Spinal cord (tissue), 10 donors: ENCODE results near the gene AUH. TPM values are rescaled to one million over a fixed set of nuclear protein-coding genes. Genes with fewer than 3 reads are reported as not detected.
"Not testable (repeated sequence)": the region's sequence is repeated elsewhere in the genome, so short reads cannot be mapped to it uniquely, and the experiment has no call there.

ENCODE experiments used
- DNase-seq, 6 donors: peaks; one replicate each; pipeline versions ENCODE4 v3.0.0 to v3.0.0-alpha.2; 2013 to 2015; ENCODE audit warnings: low spot score in 6 of 6, low read depth in 4 of 6
- H3K27ac ChIP-seq: one replicate; pipeline ENCODE4 v1.5.1; 2013; ENCODE audit warnings: low read depth, low read length, control low read depth
- H3K27me3 ChIP-seq: one replicate; pipeline ENCODE4 v1.6.1; 2013; ENCODE audit warnings: low read length; ENCODE audit not compliant: control insufficient read depth, insufficient read depth
- H3K36me3 ChIP-seq: one replicate; pipeline ENCODE4 v1.6.1; 2013; ENCODE audit warnings: low read length; ENCODE audit not compliant: control insufficient read depth, insufficient read depth
- H3K4me1 ChIP-seq: one replicate; pipeline ENCODE4 v1.6.1; 2013; ENCODE audit warnings: low read length; ENCODE audit not compliant: control insufficient read depth, insufficient read depth
- H3K4me3 ChIP-seq: one replicate; pipeline ENCODE4 v1.5.1; 2013; ENCODE audit warnings: low read depth, low read length, control low read depth
- H3K9me3 ChIP-seq: one replicate; pipeline ENCODE4 v1.6.1; 2013; ENCODE audit warnings: low read length; ENCODE audit not compliant: control insufficient read depth, insufficient read depth
- WGBS: methylation state at CpG from one replicate; pipeline ENCODE4 v1.1.5; 2013; ENCODE audit warnings: missing lambda C conversion rate; ENCODE audit not compliant: insufficient coverage; 5-methylcytosine and 5-hydroxymethylcytosine counted together
- polyA plus RNA-seq, 2 donors: library from polyadenylated mRNA; unstranded; fragments of 120-200 nt; gene quantifications; one replicate each; pipeline ENCODE4 v1.2.1, GENCODE V29; 2013; ENCODE audit not compliant: insufficient read length in 2 of 2
- total RNA-seq, 2 donors: library from RNA; depleted of rRNA in 1 of 2; stranded (reverse); fragments of 120-200 nt in 1 of 2; fragments of >200 nt in 1 of 2; gene quantifications; one replicate each; pipeline versions ENCODE4 v1.2.3 to v1.2.4, GENCODE V29; 2013 to 2014
- donor health status: healthy.

Gene AUH
- total and polyA plus RNA-seq, 4 donors = 19.6 to 34.8 (median 26.5) TPM

- Histone ChIP-seq H3K4me3 (no peak overlapping the region), H3K9me3 (no peaks in the 10 kb centered on the region), H3K27ac (no peak overlapping the region), H3K27me3 (no peaks in the 10 kb centered on the region), H3K4me1 (no peaks in the 10 kb centered on the region), H3K36me3 (no peaks in the 10 kb centered on the region)
- no CpG with 5 or more reads among the region's 4 CpGs for WGBS
- no peak for DNase-seq
Observed at GRCh38 chr9:91382298-91382697, 20.6 kb upstream of the AUH start.

- Histone ChIP-seq H3K36me3 (no peaks in the 10 kb centered on the region), H3K9me3 (no peaks in the 10 kb centered on the region), H3K27me3 (no peaks in the 10 kb centered on the region), H3K4me3 (no peak overlapping the region), H3K4me1 (no peaks in the 10 kb centered on the region), H3K27ac (no peak overlapping the region)
- peak in 1 of 6 donors; percentile 57 for DNase-seq
- no CpG with 5 or more reads among the region's 3 CpGs for WGBS
Observed at GRCh38 chr9:91379426-91379825, 17.7 kb upstream of the AUH start.

- no peak for DNase-seq
- Histone ChIP-seq H3K4me3 (no peak overlapping the region), H3K27ac (no peak overlapping the region), H3K9me3 (no peaks in the 10 kb centered on the region), H3K36me3 (no peaks in the 10 kb centered on the region), H3K4me1 (no peaks in the 10 kb centered on the region), H3K27me3 (no peaks in the 10 kb centered on the region)
- no CpG with 5 or more reads among the region's 2 CpGs for whole genome bisulfite sequencing
Observed at GRCh38 chr9:91378695-91379127, 17.0 kb upstream of the AUH start.

- not testable (repeated sequence) for DNase-seq, H3K4me3 ChIP-seq, H3K36me3 ChIP-seq, H3K27ac ChIP-seq, H3K9me3 ChIP-seq, H3K27me3 ChIP-seq, H3K4me1 ChIP-seq
- WGBS = no CpG with 5 or more reads among the region's 3 CpGs
Observed at GRCh38 chr9:91378054-91378453, 16.3 kb upstream of the AUH start.

DNA sequence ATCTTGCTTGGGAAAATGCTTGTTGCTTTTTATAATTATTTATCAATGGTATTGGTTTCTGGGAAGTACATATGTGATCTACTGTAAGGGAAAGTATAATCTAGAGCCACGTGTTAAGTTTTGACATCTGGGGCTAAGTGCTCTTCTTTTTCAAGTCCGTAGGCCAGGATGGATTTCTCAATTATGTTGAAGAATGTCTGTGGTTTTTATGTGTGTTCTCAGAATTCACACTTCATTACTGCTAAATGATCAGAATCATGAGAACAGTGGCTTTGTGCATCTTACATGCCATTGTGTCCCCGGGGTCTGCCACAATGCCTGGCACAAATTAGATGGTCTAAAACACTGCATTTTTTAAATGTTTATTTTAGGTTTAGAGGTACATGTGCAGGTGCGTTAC lies 14.5 kb upstream of the AUH start:
- no peak overlapping the region for H3K4me3 ChIP-seq
- DNase-seq = no peak
- H3K27me3 ChIP-seq = no peaks in the 10 kb centered on the region
- H3K4me1 ChIP-seq = no peaks in the 10 kb centered on the region
- H3K9me3 ChIP-seq = no peaks in the 10 kb centered on the region
- 66% methylated on average over 4 of the region's 4 CpGs for WGBS
- H3K36me3 ChIP-seq = no peaks in the 10 kb centered on the region
- no peak overlapping the region for H3K27ac ChIP-seq

DNA sequence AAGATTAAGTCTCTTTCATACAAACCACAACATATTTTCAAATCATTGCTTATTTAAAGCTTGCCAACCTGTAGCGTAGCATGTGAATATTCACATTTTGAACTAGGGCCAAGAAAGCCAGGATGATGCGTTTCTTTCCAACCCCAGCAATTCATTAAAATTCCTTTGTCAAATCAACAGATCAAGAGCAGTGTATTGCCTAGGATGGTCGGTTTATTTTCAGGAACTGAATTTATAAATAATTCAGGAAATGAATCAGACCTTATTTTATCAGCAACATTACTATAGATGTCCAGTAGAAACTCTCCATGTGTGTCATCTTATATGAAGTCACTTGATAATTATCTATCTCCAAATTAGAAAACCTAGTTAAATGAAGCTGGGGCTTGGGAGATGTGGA lies 13.2 kb upstream of the AUH start:
- Histone ChIP-seq H3K36me3 (no peaks in the 10 kb centered on the region), H3K4me1 (no peaks in the 10 kb centered on the region), H3K27ac (no peak overlapping the region), H3K27me3 (no peaks in the 10 kb centered on the region), H3K9me3 (no peaks in the 10 kb centered on the region), H3K4me3 (no peak overlapping the region)
- peak in 1 of 6 donors; percentile 80 for DNase-seq
- WGBS = no CpG with 5 or more reads among the region's 3 CpGs

GRCh38 chr9:91371894-91372293 lies 10.2 kb upstream of the AUH start:
- no peaks in the 10 kb centered on the region for H3K36me3 ChIP-seq
- H3K27ac ChIP-seq = no peak overlapping the region
- no peaks in the 10 kb centered on the region for H3K4me1 ChIP-seq
- H3K4me3 ChIP-seq = no peak overlapping the region
- no peak for DNase-seq
- no peaks in the 10 kb centered on the region for H3K9me3 ChIP-seq
- H3K27me3 ChIP-seq = no peaks in the 10 kb centered on the region
- WGBS = no CpG with 5 or more reads among the region's 1 CpG

GRCh38 chr9:91370006-91370405 lies 8.3 kb upstream of the AUH start:
- not testable (repeated sequence) for H3K9me3 ChIP-seq, H3K27me3 ChIP-seq, H3K4me3 ChIP-seq, H3K27ac ChIP-seq, H3K4me1 ChIP-seq, H3K36me3 ChIP-seq, DNase-seq
- WGBS = 100% methylated on average over 1 of the region's 3 CpGs

DNA sequence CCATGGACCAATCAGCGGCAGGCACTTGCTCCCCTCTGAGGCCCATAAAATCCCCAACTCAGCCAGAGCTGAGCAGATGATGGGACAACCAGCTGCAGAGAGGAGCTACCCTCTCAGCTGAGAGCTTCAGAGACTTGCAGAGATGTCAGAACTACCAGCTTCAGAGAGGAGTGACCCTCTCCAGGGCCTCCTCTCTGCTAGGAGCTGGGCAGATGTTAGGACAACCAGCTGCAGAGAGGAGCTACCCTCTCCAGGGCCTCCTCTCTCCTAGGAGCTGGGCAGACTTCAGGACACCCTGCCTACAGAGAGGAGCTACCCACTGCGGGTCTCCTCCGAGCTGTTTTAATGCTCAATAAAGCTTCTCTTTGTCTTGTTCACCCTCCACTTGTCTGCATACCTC lies 3.0 kb upstream of the AUH start:
- no peak overlapping the region for H3K4me3 ChIP-seq
- WGBS = 97% methylated on average over 3 of the region's 3 CpGs
- no peak for DNase-seq
- H3K9me3 ChIP-seq = no peaks in the 10 kb centered on the region
- H3K27me3 ChIP-seq = no peaks in the 10 kb centered on the region
- no peaks in the 10 kb centered on the region for H3K36me3 ChIP-seq
- peaks cover 4% of the 10 kb centered on the region for H3K4me1 ChIP-seq
- no peak overlapping the region for H3K27ac ChIP-seq

- no peaks in the 10 kb centered on the region for H3K36me3 ChIP-seq
- WGBS = 97% methylated on average over 7 of the region's 7 CpGs
Observed at GRCh38 chr9:91364005-91364404, 2.3 kb upstream of the AUH start.

More at GRCh38 chr9:91364005-91364404, 2.3 kb upstream of the AUH start:
- H3K4me1 ChIP-seq = peaks cover 4% of the 10 kb centered on the region
- DNase-seq = no peak
- no peaks in the 10 kb centered on the region for H3K9me3 ChIP-seq
- H3K27ac ChIP-seq = no peak overlapping the region
- H3K4me3 ChIP-seq = no peak overlapping the region
- no peaks in the 10 kb centered on the region for H3K27me3 ChIP-seq
